Liver (tissue), 9 donors: Measurements from ENCODE around the gene DDX42. TPM values are rescaled to one million over a fixed set of nuclear protein-coding genes. Genes with fewer than 3 reads are reported as not detected.

ENCODE experiments used
- DNase-seq: peaks from one replicate; pipeline ENCODE4 v3.0.0-alpha.2; 2017; ENCODE audit warnings: low spot score
- H3K27ac ChIP-seq, 2 donors: one replicate each; pipeline ENCODE4 v1.7.0; 2013; ENCODE audit warnings: inconsistent platforms in 2 of 2, low read length in 2 of 2, control low read depth in 1 of 2, low read depth in 1 of 2, mild to moderate bottlenecking in 1 of 2
- H3K27me3 ChIP-seq, 4 donors: one replicate each; pipeline versions ENCODE4 v1.6.1 to v1.7.0; 2013; ENCODE audit warnings: low read length in 3 of 4, inconsistent platforms in 1 of 4, mild to moderate bottlenecking in 1 of 4, moderate library complexity in 1 of 4; ENCODE audit not compliant: control insufficient read depth in 4 of 4, insufficient read depth in 4 of 4
- H3K36me3 ChIP-seq, 4 donors: one replicate each; pipeline versions ENCODE4 v1.6.1 to v1.7.0; 2013; ENCODE audit warnings: low read length in 3 of 4, mild to moderate bottlenecking in 3 of 4, low read depth in 1 of 4, moderate library complexity in 1 of 4; ENCODE audit not compliant: control insufficient read depth in 4 of 4, insufficient read depth in 3 of 4
- H3K4me1 ChIP-seq, 4 donors: one replicate each; pipeline versions ENCODE4 v1.6.1 to v1.7.0; 2013; ENCODE audit warnings: low read length in 3 of 4, mild to moderate bottlenecking in 3 of 4, moderate library complexity in 1 of 4; ENCODE audit not compliant: control insufficient read depth in 4 of 4, insufficient read depth in 4 of 4
- H3K4me3 ChIP-seq, 3 donors: one replicate each; pipeline versions ENCODE4 v1.6.1 to v1.7.0; 2013; ENCODE audit warnings: low read length in 3 of 3, control low read depth in 1 of 3, low read depth in 1 of 3, mild to moderate bottlenecking in 1 of 3
- H3K9ac ChIP-seq, 2 donors: one replicate each; pipeline ENCODE4 v1.7.0; 2013; ENCODE audit warnings: low read length in 2 of 2, mild to moderate bottlenecking in 2 of 2, moderate library complexity in 2 of 2, control low read depth in 1 of 2, low read depth in 1 of 2
- H3K9me3 ChIP-seq, 4 donors: one replicate each; pipeline versions ENCODE4 v1.6.1 to v1.7.0; 2013; ENCODE audit warnings: low read length in 3 of 4; ENCODE audit not compliant: control insufficient read depth in 4 of 4
- EGR1 ChIP-seq, 2 donors: IDR thresholded peaks; 2 replicates each; pipeline ENCODE4 v1.6.1; 2016 to 2018; ENCODE audit warnings: antibody characterized with exemption in 2 of 2, low read depth in 2 of 2
- FOXA1 ChIP-seq: IDR thresholded peaks from 2 replicates; pipeline ENCODE4 v1.6.1; 2016; ENCODE audit warnings: antibody characterized with exemption
- FOXA2 ChIP-seq: IDR thresholded peaks from 2 replicates; pipeline ENCODE4 v1.6.1; 2016; ENCODE audit warnings: antibody characterized with exemption
- GABPA ChIP-seq, 2 donors: IDR thresholded peaks in 1 of 2; conservative IDR thresholded peaks in 1 of 2; 2 replicates each; pipeline ENCODE4 v1.6.1; 2016; ENCODE audit warnings: antibody characterized with exemption in 2 of 2, mild to moderate bottlenecking in 1 of 2, moderate library complexity in 1 of 2
- HNF4G ChIP-seq: IDR thresholded peaks from 2 replicates; pipeline ENCODE4 v1.6.1; 2016; ENCODE audit warnings: antibody characterized with exemption
- NR2F2 ChIP-seq: IDR thresholded peaks from 2 replicates; pipeline ENCODE4 v1.6.1; 2016; ENCODE audit warnings: antibody characterized with exemption
- RAD21 ChIP-seq, 2 donors: IDR thresholded peaks; 2 replicates each; pipeline ENCODE4 v1.6.1; 2016; ENCODE audit warnings: antibody characterized with exemption in 2 of 2, mild to moderate bottlenecking in 2 of 2
- RXRA ChIP-seq, 2 donors: IDR thresholded peaks; 2 replicates each; pipeline ENCODE4 v1.6.1; 2017 to 2018; ENCODE audit warnings: antibody characterized with exemption in 2 of 2, mild to moderate bottlenecking in 1 of 2
- TAF1 ChIP-seq: conservative IDR thresholded peaks from 2 replicates; pipeline ENCODE4 v1.6.1; 2016; ENCODE audit warnings: antibody characterized with exemption, mild to moderate bottlenecking
- WGBS: extraction: QIAGEN DNeasy Blood & Tissue Kit; methylation state at CpG from one replicate; pipeline ENCODE4 v1.1.7; 2013; 5-methylcytosine and 5-hydroxymethylcytosine counted together
- polyA plus RNA-seq, 2 donors: library from polyadenylated mRNA; stranded (reverse) in 1 of 2; unstranded in 1 of 2; fragments of 200-250 nt in 1 of 2; fragments of >200 nt in 1 of 2; fragmentation: Nextera tagmentation in 1 of 2; extraction: Ambion mirVana in 1 of 2; gene quantifications; one replicate each; pipeline versions ENCODE4 v1.2.1 to v1.2.3, GENCODE V29; 2013 to 2015
- total RNA-seq, 2 donors: library from RNA; depleted of rRNA; stranded (reverse); fragments of >200 nt; gene quantifications; one replicate each; pipeline ENCODE4 v1.2.3, GENCODE V29; 2014
- TF ChIP-seq, protein P1 (sequence below): fragments of 150-350 bp; IDR thresholded peaks from 2 replicates; pipeline ENCODE4 v1.5.1; 2017; ENCODE audit warnings: improper control_type of control experiment, low read depth, low read length; ENCODE audit not compliant: missing input control
- TF ChIP-seq, protein P2 (sequence below): IDR thresholded peaks from 2 replicates; pipeline ENCODE4 v1.6.1; 2016; ENCODE audit warnings: antibody characterized with exemption
- TF ChIP-seq, protein P3 (sequence below): IDR thresholded peaks from 2 replicates; pipeline ENCODE4 v1.6.1; 2016; ENCODE audit warnings: antibody characterized with exemption
- TF ChIP-seq, protein P4 (sequence below): IDR thresholded peaks from 2 replicates; pipeline ENCODE4 v1.6.1; 2016; ENCODE audit warnings: antibody characterized with exemption
- TF ChIP-seq, protein P5 (sequence below): IDR thresholded peaks from 2 replicates; pipeline ENCODE4 v1.6.1; 2016; ENCODE audit warnings: antibody characterized with exemption, mild to moderate bottlenecking
- donor health status: healthy.
- donor health status: healthy.
- donor health status: healthy.
- donor health status: healthy.
- donor health status: healthy.

DDX42 gene
- total and polyA plus RNA-seq, 4 donors: 15.0 to 64.2 (median 29.9) TPM

DNA sequence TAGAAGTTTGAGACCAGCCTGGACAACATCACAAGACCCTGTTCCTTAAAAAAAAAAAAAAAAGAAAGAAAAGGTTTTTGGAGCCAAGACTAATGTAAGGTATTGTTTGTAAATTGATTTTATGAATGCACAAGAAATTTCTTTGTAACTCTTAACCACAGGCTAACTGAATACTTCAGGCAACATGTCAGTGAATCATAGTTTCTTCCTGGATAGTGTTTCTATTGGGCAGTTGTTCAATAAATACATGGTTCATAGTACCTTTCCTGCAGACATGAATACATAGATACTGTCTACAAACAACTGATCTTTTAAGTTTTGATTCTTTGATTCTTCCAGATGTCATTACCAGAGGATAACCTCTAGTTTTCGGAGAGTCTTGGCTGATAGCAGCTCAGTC, 11.6 kb downstream of the DDX42 start (continued):
- TF ChIP-seq, protein P1, sequence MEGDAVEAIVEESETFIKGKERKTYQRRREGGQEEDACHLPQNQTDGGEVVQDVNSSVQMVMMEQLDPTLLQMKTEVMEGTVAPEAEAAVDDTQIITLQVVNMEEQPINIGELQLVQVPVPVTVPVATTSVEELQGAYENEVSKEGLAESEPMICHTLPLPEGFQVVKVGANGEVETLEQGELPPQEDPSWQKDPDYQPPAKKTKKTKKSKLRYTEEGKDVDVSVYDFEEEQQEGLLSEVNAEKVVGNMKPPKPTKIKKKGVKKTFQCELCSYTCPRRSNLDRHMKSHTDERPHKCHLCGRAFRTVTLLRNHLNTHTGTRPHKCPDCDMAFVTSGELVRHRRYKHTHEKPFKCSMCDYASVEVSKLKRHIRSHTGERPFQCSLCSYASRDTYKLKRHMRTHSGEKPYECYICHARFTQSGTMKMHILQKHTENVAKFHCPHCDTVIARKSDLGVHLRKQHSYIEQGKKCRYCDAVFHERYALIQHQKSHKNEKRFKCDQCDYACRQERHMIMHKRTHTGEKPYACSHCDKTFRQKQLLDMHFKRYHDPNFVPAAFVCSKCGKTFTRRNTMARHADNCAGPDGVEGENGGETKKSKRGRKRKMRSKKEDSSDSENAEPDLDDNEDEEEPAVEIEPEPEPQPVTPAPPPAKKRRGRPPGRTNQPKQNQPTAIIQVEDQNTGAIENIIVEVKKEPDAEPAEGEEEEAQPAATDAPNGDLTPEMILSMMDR: no peak
- TF ChIP-seq, protein P2, sequence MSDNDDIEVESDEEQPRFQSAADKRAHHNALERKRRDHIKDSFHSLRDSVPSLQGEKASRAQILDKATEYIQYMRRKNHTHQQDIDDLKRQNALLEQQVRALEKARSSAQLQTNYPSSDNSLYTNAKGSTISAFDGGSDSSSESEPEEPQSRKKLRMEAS: no peak
- no peak for TF ChIP-seq TAF1
- no peak for TF ChIP-seq NR2F2
- TF ChIP-seq, protein P3, sequence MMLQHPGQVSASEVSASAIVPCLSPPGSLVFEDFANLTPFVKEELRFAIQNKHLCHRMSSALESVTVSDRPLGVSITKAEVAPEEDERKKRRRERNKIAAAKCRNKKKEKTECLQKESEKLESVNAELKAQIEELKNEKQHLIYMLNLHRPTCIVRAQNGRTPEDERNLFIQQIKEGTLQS: no peak
- TF ChIP-seq RXRA (IDR thresholded peaks at IDR 0.05): no peak
- no peak for TF ChIP-seq FOXA1

DNA sequence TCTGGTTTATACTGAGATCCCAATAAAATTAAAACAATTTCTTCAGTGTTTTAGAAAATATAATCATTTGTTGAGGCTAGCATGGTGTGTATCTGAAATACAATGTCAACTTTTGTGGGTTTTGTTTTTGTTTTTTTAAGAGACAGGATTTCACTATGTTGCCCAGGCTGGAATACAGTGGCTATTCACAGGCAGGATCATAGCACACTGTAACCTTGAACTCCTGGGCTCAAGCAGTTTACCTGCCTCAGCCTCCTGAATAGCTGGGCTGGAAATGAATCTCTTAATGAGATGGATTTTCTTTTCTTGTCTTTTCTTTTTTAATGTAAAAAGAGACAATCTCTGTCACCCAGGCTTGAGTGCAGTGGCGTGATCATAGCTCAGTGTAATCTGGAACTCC, 12.1 kb downstream of the DDX42 start:
- Histone ChIP-seq H3K9me3 (no peaks in the 10 kb centered on the region), H3K4me3 (no peak overlapping the region), H3K36me3 (peaks cover 8 to 36% (median 22%) of the 10 kb centered on the region in 4 donors), H3K27me3 (no peaks in the 10 kb centered on the region), H3K4me1 (peaks cover 0 to 5% (median 0%) of the 10 kb centered on the region in 4 donors), H3K27ac (no peak overlapping the region), H3K9ac (no peak overlapping the region)
- DNase-seq: no peak
- TF ChIP-seq EGR1 (IDR thresholded peaks at IDR 0.05; ENCODE audit: low read depth in 2 of 2): no peak
- TF ChIP-seq TAF1: no peak
- no peak for TF ChIP-seq RAD21 (IDR thresholded peaks at IDR 0.05)
- no peak for TF ChIP-seq FOXA2
- no peak for TF ChIP-seq FOXA1
- TF ChIP-seq, protein P4, sequence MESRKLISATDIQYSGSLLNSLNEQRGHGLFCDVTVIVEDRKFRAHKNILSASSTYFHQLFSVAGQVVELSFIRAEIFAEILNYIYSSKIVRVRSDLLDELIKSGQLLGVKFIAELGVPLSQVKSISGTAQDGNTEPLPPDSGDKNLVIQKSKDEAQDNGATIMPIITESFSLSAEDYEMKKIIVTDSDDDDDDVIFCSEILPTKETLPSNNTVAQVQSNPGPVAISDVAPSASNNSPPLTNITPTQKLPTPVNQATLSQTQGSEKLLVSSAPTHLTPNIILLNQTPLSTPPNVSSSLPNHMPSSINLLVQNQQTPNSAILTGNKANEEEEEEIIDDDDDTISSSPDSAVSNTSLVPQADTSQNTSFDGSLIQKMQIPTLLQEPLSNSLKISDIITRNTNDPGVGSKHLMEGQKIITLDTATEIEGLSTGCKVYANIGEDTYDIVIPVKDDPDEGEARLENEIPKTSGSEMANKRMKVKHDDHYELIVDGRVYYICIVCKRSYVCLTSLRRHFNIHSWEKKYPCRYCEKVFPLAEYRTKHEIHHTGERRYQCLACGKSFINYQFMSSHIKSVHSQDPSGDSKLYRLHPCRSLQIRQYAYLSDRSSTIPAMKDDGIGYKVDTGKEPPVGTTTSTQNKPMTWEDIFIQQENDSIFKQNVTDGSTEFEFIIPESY: no peak
- TF ChIP-seq, protein P2: no peak
- TF ChIP-seq, protein P5, sequence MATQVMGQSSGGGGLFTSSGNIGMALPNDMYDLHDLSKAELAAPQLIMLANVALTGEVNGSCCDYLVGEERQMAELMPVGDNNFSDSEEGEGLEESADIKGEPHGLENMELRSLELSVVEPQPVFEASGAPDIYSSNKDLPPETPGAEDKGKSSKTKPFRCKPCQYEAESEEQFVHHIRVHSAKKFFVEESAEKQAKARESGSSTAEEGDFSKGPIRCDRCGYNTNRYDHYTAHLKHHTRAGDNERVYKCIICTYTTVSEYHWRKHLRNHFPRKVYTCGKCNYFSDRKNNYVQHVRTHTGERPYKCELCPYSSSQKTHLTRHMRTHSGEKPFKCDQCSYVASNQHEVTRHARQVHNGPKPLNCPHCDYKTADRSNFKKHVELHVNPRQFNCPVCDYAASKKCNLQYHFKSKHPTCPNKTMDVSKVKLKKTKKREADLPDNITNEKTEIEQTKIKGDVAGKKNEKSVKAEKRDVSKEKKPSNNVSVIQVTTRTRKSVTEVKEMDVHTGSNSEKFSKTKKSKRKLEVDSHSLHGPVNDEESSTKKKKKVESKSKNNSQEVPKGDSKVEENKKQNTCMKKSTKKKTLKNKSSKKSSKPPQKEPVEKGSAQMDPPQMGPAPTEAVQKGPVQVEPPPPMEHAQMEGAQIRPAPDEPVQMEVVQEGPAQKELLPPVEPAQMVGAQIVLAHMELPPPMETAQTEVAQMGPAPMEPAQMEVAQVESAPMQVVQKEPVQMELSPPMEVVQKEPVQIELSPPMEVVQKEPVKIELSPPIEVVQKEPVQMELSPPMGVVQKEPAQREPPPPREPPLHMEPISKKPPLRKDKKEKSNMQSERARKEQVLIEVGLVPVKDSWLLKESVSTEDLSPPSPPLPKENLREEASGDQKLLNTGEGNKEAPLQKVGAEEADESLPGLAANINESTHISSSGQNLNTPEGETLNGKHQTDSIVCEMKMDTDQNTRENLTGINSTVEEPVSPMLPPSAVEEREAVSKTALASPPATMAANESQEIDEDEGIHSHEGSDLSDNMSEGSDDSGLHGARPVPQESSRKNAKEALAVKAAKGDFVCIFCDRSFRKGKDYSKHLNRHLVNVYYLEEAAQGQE: no peak
- no peak for TF ChIP-seq RXRA (IDR thresholded peaks at IDR 0.05)
- TF ChIP-seq NR2F2: no peak
- TF ChIP-seq GABPA (IDR thresholded peaks at IDR 0.05 in 1 of 2, conservative IDR thresholded peaks at IDR 0.05 in 1 of 2): no peak
- TF ChIP-seq HNF4G: no peak
- WGBS: 100% methylated on average over 1 of the region's 1 CpG
